ENCODE measurements around the gene P2RX4.

P2RX4 gene

DNA sequence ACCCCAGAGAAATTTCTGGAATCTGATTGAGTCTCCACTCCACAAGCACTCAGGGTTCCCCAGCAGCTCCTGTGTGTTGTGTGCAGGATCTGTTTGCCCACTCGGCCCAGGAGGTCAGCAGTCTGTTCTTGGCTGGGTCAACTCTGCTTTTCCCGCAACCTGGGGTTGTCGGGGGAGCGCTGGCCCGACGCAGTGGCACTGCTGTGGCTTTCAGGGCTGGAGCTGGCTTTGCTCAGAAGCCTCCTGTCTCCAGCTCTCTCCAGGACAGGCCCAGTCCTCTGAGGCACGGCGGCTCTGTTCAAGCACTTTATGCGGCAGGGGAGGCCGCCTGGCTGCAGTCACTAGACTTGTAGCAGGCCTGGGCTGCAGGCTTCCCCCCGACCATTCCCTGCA, 23.7 kb downstream of the P2RX4 start:
- TF ChIP-seq FOXP2 (optimal IDR thresholded peaks at IDR 0.05; ENCODE audit: borderline replicate concordance, extremely low read depth, extremely low read length, insufficient read depth) (no peak), POLR2AphosphoS5 (IDR thresholded peaks at IDR 0.05; ENCODE audit: low read depth, low read length) (no peak), SIN3A (IDR thresholded peaks at IDR 0.05; ENCODE audit: borderline replicate concordance, insufficient read depth, low read length) (no peak), TAF1 (IDR thresholded peaks at IDR 0.05; ENCODE audit: borderline replicate concordance, insufficient read depth, low read length) (no peak)
- TF ChIP-seq, protein P1, sequence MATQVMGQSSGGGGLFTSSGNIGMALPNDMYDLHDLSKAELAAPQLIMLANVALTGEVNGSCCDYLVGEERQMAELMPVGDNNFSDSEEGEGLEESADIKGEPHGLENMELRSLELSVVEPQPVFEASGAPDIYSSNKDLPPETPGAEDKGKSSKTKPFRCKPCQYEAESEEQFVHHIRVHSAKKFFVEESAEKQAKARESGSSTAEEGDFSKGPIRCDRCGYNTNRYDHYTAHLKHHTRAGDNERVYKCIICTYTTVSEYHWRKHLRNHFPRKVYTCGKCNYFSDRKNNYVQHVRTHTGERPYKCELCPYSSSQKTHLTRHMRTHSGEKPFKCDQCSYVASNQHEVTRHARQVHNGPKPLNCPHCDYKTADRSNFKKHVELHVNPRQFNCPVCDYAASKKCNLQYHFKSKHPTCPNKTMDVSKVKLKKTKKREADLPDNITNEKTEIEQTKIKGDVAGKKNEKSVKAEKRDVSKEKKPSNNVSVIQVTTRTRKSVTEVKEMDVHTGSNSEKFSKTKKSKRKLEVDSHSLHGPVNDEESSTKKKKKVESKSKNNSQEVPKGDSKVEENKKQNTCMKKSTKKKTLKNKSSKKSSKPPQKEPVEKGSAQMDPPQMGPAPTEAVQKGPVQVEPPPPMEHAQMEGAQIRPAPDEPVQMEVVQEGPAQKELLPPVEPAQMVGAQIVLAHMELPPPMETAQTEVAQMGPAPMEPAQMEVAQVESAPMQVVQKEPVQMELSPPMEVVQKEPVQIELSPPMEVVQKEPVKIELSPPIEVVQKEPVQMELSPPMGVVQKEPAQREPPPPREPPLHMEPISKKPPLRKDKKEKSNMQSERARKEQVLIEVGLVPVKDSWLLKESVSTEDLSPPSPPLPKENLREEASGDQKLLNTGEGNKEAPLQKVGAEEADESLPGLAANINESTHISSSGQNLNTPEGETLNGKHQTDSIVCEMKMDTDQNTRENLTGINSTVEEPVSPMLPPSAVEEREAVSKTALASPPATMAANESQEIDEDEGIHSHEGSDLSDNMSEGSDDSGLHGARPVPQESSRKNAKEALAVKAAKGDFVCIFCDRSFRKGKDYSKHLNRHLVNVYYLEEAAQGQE (IDR thresholded peaks at IDR 0.05; ENCODE audit: insufficient read depth in 1 of 2, low read depth in 2 of 2, low read length in 2 of 2): no peak

DNA sequence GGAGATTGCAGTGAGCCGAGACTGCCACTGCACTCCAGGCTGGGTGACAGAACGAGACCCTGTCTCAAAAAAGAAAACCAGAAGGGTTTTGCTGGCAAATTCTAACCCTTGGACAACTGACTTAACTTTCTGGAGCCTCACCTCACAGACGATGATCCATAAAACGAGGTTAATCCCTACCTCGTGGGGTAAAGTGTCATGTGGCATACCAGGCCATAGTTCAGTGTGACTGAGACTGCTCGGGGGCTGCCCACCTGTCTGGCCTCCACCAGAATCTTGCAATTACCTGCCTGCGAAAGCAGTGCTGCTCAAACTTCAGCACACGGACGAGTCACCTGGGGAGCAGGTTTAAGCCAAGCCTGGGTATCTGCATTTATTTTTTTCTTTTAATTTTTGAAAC, 26.8 kb downstream of the P2RX4 start:
- TF ChIP-seq TAF1 (IDR thresholded peaks at IDR 0.05; ENCODE audit: borderline replicate concordance, insufficient read depth, low read length) (no peak), SIN3A (IDR thresholded peaks at IDR 0.05; ENCODE audit: borderline replicate concordance, insufficient read depth, low read length) (no peak), FOXP2 (optimal IDR thresholded peaks at IDR 0.05; ENCODE audit: borderline replicate concordance, extremely low read depth, extremely low read length, insufficient read depth) (no peak), POLR2AphosphoS5 (IDR thresholded peaks at IDR 0.05; ENCODE audit: low read depth, low read length) (no peak)
- TF ChIP-seq, protein P1 (IDR thresholded peaks at IDR 0.05; ENCODE audit: insufficient read depth in 1 of 2, low read depth in 2 of 2, low read length in 2 of 2): no peak

DNA sequence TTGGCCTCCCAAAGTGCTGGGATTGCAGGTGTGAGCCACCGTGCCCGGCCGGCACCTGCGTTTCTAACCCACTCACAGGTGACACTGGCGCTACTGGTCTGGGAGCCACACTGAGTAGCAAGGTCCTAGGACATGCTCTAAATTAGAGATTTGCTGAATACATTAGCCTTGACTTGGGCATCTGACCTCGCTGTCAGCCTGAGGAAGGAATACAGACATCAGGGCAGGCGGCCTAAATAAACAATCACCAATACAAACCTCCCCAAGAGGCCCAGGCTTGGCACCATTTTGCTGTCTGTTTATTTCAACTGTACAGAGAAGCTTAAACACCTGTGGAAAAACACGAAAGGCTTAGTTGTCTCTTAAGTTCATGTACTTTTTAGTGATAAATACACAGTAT, 27.5 kb downstream of the P2RX4 start:
- no peak for TF ChIP-seq SIN3A (IDR thresholded peaks at IDR 0.05; ENCODE audit: borderline replicate concordance, insufficient read depth, low read length)
- TF ChIP-seq, protein P1 (IDR thresholded peaks at IDR 0.05; ENCODE audit: insufficient read depth in 1 of 2, low read depth in 2 of 2, low read length in 2 of 2): no peak
- no peak for TF ChIP-seq FOXP2 (optimal IDR thresholded peaks at IDR 0.05; ENCODE audit: borderline replicate concordance, extremely low read depth, extremely low read length, insufficient read depth)
- TF ChIP-seq POLR2AphosphoS5 (IDR thresholded peaks at IDR 0.05; ENCODE audit: low read depth, low read length): no peak
- no peak for TF ChIP-seq TAF1 (IDR thresholded peaks at IDR 0.05; ENCODE audit: borderline replicate concordance, insufficient read depth, low read length)

DNA sequence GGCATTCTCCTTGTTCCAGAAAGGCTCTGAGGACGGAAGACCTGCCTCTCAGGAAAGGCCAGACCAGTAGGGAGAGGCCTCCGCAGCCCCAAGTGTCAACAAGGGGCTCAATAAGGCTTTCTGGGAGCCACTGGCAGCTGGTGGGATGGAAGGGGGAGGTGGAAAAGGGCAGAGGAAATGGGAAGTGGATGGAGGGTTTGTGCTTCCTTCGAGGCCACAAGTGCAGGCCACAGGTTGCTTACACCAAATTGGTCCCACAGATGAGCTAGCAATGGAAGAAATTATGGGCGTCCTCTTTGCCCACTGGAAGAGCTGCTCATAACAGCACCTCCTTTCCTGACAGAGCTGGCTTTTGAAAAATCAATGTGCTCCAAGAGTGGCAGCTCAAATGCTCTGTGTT, 28.2 kb downstream of the P2RX4 start:
- TF ChIP-seq TAF1 (IDR thresholded peaks at IDR 0.05; ENCODE audit: borderline replicate concordance, insufficient read depth, low read length) (no peak), SIN3A (IDR thresholded peaks at IDR 0.05; ENCODE audit: borderline replicate concordance, insufficient read depth, low read length) (no peak), FOXP2 (optimal IDR thresholded peaks at IDR 0.05; ENCODE audit: borderline replicate concordance, extremely low read depth, extremely low read length, insufficient read depth) (no peak), POLR2AphosphoS5 (IDR thresholded peaks at IDR 0.05; ENCODE audit: low read depth, low read length) (no peak)
- TF ChIP-seq, protein P1 (IDR thresholded peaks at IDR 0.05; ENCODE audit: insufficient read depth in 1 of 2, low read depth in 2 of 2, low read length in 2 of 2): no peak

Measured in PFSK-1 (cell line).